NK-92 treated with Interleukin-12 subunit alpha and Interleukin-12 subunit beta, amount 100 ng/mL, for 24 hours (cell line): ENCODE measurements around the gene STK32C.
"Not testable (repeated sequence)": the region's sequence is repeated elsewhere in the genome, so short reads cannot be mapped to it uniquely, and the experiment has no call there.

ENCODE experiments used
- DNase-seq: peaks from one replicate; lab custom pipeline; 2025; lab: John Stamatoyannopoulos, UW

Gene STK32C

GRCh38 chr10:132167041-132167674, 140.6 kb downstream of the STK32C start:
- no peak for DNase-seq

GRCh38 chr10:132166216-132166950, 141.4 kb downstream of the STK32C start:
- no peak for DNase-seq

- DNase-seq: no peak
These were observed 142.3 kb downstream of the STK32C start for GRCh38 chr10:132165416-132165980.

GRCh38 chr10:132164761-132165278, 142.9 kb downstream of the STK32C start:
- DNase-seq: no peak

- no peak for DNase-seq
These were observed 143.8 kb downstream of the STK32C start for GRCh38 chr10:132163826-132164515.

- DNase-seq: no peak
These were observed 144.4 kb downstream of the STK32C start for GRCh38 chr10:132163278-132163765.

GRCh38 chr10:132162590-132163277, 145.0 kb downstream of the STK32C start:
- DNase-seq: no peak

GRCh38 chr10:132162021-132162531, 145.7 kb downstream of the STK32C start:
- DNase-seq: no peak

- not testable (repeated sequence) for DNase-seq
These were observed 146.7 kb downstream of the STK32C start for GRCh38 chr10:132160834-132161622.

- DNase-seq: not testable (repeated sequence)
These were observed 147.5 kb downstream of the STK32C start for GRCh38 chr10:132160231-132160630.

- DNase-seq: not testable (repeated sequence)
These were observed 148.2 kb downstream of the STK32C start for GRCh38 chr10:132159302-132160230.

GRCh38 chr10:132158823-132159222, 148.9 kb downstream of the STK32C start:
- DNase-seq: no peak

GRCh38 chr10:132158122-132158741, 149.5 kb downstream of the STK32C start:
- no peak for DNase-seq
